ENCODE measurements around the gene GRHL3.

GRHL3 gene

DNA sequence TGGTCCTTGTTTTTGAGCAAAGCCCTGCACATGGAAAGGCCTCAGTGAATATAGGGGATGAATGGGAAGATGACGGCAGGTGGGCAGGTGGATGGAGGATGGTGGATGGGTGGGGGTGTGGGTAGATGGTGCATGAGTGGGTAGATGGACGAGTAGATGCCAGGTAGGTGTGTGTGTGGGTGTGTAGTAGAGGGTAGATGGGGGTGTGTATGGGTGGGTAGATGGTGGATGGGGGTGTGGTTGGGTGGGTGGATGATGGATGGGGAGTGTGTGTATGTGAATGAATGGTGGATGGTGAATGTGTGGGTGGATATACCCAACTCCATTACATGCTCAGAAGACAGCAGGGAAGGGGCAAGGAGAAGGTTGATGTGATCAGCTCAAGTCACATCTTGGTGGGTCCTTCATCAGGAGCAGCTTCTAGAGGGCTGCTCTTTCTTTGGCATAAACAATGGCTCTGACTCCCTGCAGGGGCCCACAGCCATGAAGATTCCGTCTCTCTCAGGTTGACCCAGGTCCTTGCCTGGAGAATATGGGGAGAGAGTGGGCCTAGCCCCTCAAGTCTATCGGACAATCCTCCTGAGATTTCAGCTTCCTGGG is 34.2 kb downstream of the GRHL3 start:
- no peak for DNase-seq (ENCODE audit: low spot score)
- TF ChIP-seq, protein P1, sequence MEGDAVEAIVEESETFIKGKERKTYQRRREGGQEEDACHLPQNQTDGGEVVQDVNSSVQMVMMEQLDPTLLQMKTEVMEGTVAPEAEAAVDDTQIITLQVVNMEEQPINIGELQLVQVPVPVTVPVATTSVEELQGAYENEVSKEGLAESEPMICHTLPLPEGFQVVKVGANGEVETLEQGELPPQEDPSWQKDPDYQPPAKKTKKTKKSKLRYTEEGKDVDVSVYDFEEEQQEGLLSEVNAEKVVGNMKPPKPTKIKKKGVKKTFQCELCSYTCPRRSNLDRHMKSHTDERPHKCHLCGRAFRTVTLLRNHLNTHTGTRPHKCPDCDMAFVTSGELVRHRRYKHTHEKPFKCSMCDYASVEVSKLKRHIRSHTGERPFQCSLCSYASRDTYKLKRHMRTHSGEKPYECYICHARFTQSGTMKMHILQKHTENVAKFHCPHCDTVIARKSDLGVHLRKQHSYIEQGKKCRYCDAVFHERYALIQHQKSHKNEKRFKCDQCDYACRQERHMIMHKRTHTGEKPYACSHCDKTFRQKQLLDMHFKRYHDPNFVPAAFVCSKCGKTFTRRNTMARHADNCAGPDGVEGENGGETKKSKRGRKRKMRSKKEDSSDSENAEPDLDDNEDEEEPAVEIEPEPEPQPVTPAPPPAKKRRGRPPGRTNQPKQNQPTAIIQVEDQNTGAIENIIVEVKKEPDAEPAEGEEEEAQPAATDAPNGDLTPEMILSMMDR (IDR thresholded peaks at IDR 0.05; ENCODE audit: extremely low read depth, insufficient read depth, missing control alignments) = no peak
- in situ Hi-C loops (cut with MboI; ENCODE audit: low pct_unique_long_range_greater_than_20kb, low sequenced_read_pairs, unreplicated experiment) = no loop called here

DNA sequence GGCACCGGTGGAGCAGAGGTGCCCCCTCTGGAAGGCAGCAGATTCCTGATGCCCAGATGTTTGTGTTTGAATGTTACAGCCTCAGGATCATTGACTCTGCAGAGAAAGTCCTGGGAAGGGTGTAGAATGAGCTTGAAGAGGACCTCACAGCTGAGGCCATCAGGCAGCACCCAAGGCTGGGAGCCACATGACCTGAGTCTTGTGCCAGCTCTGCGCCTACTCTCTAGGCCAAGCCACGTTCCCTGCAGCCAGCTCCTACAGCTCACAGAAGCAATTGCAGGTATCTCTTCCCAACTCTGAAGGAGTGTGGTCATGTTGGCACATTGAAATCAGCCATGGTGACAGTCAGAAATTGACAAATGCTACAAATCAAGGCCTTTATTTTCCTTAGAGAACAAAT is 36.3 kb downstream of the GRHL3 start:
- TF ChIP-seq, protein P1 (IDR thresholded peaks at IDR 0.05; ENCODE audit: extremely low read depth, insufficient read depth, missing control alignments) = no peak
- in situ Hi-C loops (cut with MboI; ENCODE audit: low pct_unique_long_range_greater_than_20kb, low sequenced_read_pairs, unreplicated experiment) = no loop called here
- no peak for DNase-seq (ENCODE audit: low spot score)

DNA sequence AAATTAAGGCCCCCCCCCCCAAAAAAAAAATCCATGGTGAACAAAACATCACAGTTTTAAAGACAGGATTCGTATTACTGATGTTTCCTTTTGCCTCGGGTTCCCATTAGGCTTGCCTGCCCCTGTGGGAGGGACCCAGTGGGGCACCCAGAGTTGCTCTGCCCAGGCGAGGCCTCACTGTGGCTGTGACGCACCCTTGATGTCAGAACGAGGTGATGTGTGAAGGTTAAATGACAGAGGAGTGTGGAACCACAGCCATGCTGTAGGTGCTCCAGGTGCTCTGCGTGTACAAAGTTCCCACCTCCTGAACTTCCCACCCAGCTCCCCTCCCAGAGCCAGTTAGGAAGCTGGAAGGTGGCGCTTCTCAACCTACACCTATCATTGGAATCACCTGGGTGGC is 37.9 kb downstream of the GRHL3 start:
- no peak for DNase-seq (ENCODE audit: low spot score)
- in situ Hi-C loops (cut with MboI; ENCODE audit: low pct_unique_long_range_greater_than_20kb, low sequenced_read_pairs, unreplicated experiment) = no loop called here
- TF ChIP-seq, protein P1 (IDR thresholded peaks at IDR 0.05; ENCODE audit: extremely low read depth, insufficient read depth, missing control alignments) = no peak

DNA sequence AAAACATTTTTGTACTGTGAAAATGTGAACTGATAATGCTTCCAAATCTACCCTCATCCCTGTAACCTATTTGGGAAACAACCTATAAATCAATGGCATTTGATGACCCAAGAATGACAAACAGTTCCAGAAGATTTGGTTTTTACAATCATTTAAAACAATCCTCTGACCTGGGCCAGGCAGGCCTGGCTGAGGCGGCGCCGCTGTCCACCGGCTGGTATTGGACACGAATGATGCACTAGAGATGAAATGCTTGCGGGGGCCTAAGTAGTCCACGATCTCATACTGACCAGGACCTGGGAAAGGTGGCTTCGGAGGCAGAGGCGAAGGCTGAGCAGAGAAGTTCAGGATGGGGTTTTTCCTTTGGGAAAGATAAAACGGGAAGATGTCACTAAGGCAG is 41.5 kb downstream of the GRHL3 start:
- no peak for DNase-seq (ENCODE audit: low spot score)
- in situ Hi-C loops (cut with MboI; ENCODE audit: low pct_unique_long_range_greater_than_20kb, low sequenced_read_pairs, unreplicated experiment) = no loop called here
- TF ChIP-seq, protein P1 (IDR thresholded peaks at IDR 0.05; ENCODE audit: extremely low read depth, insufficient read depth, missing control alignments) = no peak

DNA sequence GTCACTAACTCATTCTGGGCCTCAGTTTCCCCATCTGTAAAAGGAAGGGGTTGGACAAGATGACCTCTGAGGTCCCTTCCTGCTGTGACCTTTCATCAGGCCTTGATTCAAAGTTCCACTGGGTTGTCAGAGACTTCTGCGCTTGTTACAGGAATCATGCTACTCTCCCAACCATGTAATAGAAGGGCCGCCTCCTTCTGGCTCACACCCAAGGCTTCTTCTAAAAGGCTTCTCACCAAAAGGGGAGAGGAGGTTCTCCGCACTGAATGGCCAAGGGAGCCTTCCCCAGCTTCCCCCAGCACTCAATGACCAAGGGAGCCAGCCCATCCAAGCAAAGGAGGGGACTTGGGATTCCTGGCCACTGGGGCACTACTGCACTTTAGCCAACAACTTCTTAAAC is 42.7 kb downstream of the GRHL3 start:
- TF ChIP-seq, protein P1 (IDR thresholded peaks at IDR 0.05; ENCODE audit: extremely low read depth, insufficient read depth, missing control alignments) = no peak
- in situ Hi-C loops (cut with MboI; ENCODE audit: low pct_unique_long_range_greater_than_20kb, low sequenced_read_pairs, unreplicated experiment) = no loop called here
- no peak for DNase-seq (ENCODE audit: low spot score)

DNA sequence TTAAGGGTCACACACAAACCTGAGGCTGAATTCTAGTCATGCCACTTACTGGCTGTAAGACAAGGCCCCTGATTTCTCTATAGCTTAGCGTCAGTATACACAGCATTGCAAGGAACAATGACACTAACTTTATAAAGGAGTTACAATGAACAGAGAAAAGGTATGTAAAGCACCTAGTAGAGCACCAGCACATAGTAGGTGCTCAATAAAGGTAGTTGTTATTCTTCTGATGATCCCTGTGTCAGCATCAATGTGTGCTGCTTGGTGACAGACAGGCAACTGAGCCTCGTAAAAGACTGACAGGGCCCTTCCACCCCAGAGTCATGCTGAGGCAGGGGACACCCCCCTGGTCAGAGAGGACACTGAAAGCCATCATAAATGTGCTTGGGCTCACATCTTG is 43.2 kb downstream of the GRHL3 start:
- TF ChIP-seq, protein P1 (IDR thresholded peaks at IDR 0.05; ENCODE audit: extremely low read depth, insufficient read depth, missing control alignments) = no peak
- in situ Hi-C loops (cut with MboI; ENCODE audit: low pct_unique_long_range_greater_than_20kb, low sequenced_read_pairs, unreplicated experiment) = no loop called here
- no peak for DNase-seq (ENCODE audit: low spot score)
